Naive thymus-derived CD8-positive, alpha-beta T cell (primary cell): ENCODE results near the gene RNF224. TPM values are rescaled to one million over a fixed set of nuclear protein-coding genes. Genes with fewer than 3 reads are reported as not detected.

Experiments
- ATAC-seq, 2 donors: fragments of 150-1000 bp; cut with Tn5 transposase in 1 of 2; sonication (Bioruptor Pico), chemical (Tn5 transposase) in 1 of 2; 1 replicate in 1 of 2; 2 replicates in 1 of 2; pipeline ENCODE4 v1.10.0; 2021; ENCODE audit warnings: mild to moderate bottlenecking in 2 of 2, moderate library complexity in 2 of 2
- POLR2A ChIA-PET: fragments of 350-600 bp; sonication (Branson Sonifier 250); formaldehyde crosslinking; loops from one replicate; lab custom pipeline; 2021; ENCODE audit warnings: antibody characterized with exemption; lab: Charles Lee
- DNase-seq, 10 donors: peaks; one replicate each; pipeline versions ENCODE4 v3.0.0 to v3.0.0-alpha.2; 2020 to 2022
- H3K27ac Mint-ChIP-seq, 10 donors: one replicate each; pipeline ENCODE4 v1.8.0; 2020 to 2022; ENCODE audit warnings: mild to moderate bottlenecking in 10 of 10, mixed read lengths in 10 of 10, moderate library complexity in 4 of 10, inconsistent platforms in 1 of 10
- H3K27me3 Mint-ChIP-seq, 5 donors: one replicate each; pipeline ENCODE4 v1.8.0; 2021 to 2022; ENCODE audit warnings: mixed read lengths in 5 of 5
- H3K36me3 Mint-ChIP-seq, 3 donors: one replicate each; pipeline ENCODE4 v1.8.0; 2020 to 2022; ENCODE audit warnings: mixed read lengths in 3 of 3, mild to moderate bottlenecking in 2 of 3, inconsistent platforms in 1 of 3
- H3K4me1 Mint-ChIP-seq, 4 donors: one replicate each; pipeline ENCODE4 v1.8.0; 2021 to 2022; ENCODE audit warnings: mixed read lengths in 4 of 4
- H3K4me3 Mint-ChIP-seq, 10 donors: one replicate each; pipeline ENCODE4 v1.8.0; 2020 to 2022; ENCODE audit warnings: mild to moderate bottlenecking in 10 of 10, mixed read lengths in 10 of 10, moderate library complexity in 6 of 10, inconsistent platforms in 1 of 10
- H3K9me3 Mint-ChIP-seq, 9 donors: one replicate each; pipeline ENCODE4 v1.8.0; 2020 to 2022; ENCODE audit warnings: mixed read lengths in 9 of 9, mild to moderate bottlenecking in 3 of 9, inconsistent platforms in 1 of 9, moderate library complexity in 1 of 9
- polyA plus RNA-seq, 3 donors: library from polyadenylated mRNA; unstranded; fragments of 300-500 nt; fragmentation: Illumina TruSeq; gene quantifications; one replicate each; pipeline ENCODE4 v1.2.3, GENCODE V29; 2021
- total RNA-seq, 8 experiments: library from RNA in 2 of 8; stranded (reverse) in 2 of 8; gene quantifications; one replicate each; pipeline ENCODE4 v1.2.3 and lab custom pipeline; 2021 to 2026

The RNF224 gene
- total and polyA plus RNA-seq, 5 experiments from 2014 or later = 0.21 TPM; not detected in 4

- H3K9me3 Mint-ChIP-seq = no peaks in the 10 kb centered on the region
- peaks cover 0 to 10% (median 6%) of the 10 kb centered on the region in 3 donors for H3K36me3 Mint-ChIP-seq
- H3K4me1 Mint-ChIP-seq = peaks cover 2 to 23% (median 18%) of the 10 kb centered on the region in 4 donors
- DNase-seq (no peak), ATAC-seq (no peak)
- POLR2A ChIA-PET = interaction anchor here (0.6 to 8.9 kb wide), 3 partner anchors 11 to 848 kb away, joined by 4 to 139 read pairs (median 5); partner anchors contain the start of gene NELFB
- peaks cover 0 to 3% (median 0%) of the 10 kb centered on the region in 5 donors for H3K27me3 Mint-ChIP-seq
- peak overlapping the region in 1 of 10 donors; percentile 58 for H3K4me3 Mint-ChIP-seq
- H3K27ac Mint-ChIP-seq = no peak overlapping the region
Observed at GRCh38 chr9:137244486-137245449, 17.5 kb downstream of the RNF224 start.

- Mint-ChIP-seq H3K27ac (no peak overlapping the region), H3K4me1 (peaks cover 2 to 21% (median 16%) of the 10 kb centered on the region in 4 donors), H3K4me3 (peak overlapping the region in 1 of 10 donors; percentile 58), H3K9me3 (no peaks in the 10 kb centered on the region), H3K27me3 (peaks cover 0 to 3% (median 0%) of the 10 kb centered on the region in 5 donors), H3K36me3 (peaks cover 0 to 10% (median 6%) of the 10 kb centered on the region in 3 donors)
- POLR2A ChIA-PET = interaction anchor here (8.9 kb wide), 1 partner anchor 10 kb away, joined by 139 read pairs; the partner anchor contains the start of gene NELFB
- no peak for ATAC-seq
- no peak for DNase-seq
Observed at GRCh38 chr9:137245450-137246421, 18.4 kb downstream of the RNF224 start.

GRCh38 chr9:137247135-137247915 lies 20.0 kb downstream of the RNF224 start:
- ATAC-seq (no peak), DNase-seq (no peak)
- Mint-ChIP-seq H3K27ac (no peak overlapping the region), H3K36me3 (peaks cover 0 to 10% (median 6%) of the 10 kb centered on the region in 3 donors), H3K9me3 (no peaks in the 10 kb centered on the region), H3K4me1 (peaks cover 0 to 14% (median 11%) of the 10 kb centered on the region in 4 donors), H3K27me3 (no peaks in the 10 kb centered on the region), H3K4me3 (no peak overlapping the region)
- POLR2A ChIA-PET = no interaction called here

GRCh38 chr9:137247916-137248175 lies 20.5 kb downstream of the RNF224 start:
- POLR2A ChIA-PET = interaction anchor here (0.7 kb wide), 1 partner anchor 36 kb away, joined by 4 read pairs; no protein-coding TSS in a partner anchor
- Mint-ChIP-seq H3K27me3 (no peaks in the 10 kb centered on the region), H3K27ac (no peak overlapping the region), H3K9me3 (no peaks in the 10 kb centered on the region), H3K4me1 (peaks cover 0 to 9% (median 6%) of the 10 kb centered on the region in 4 donors), H3K4me3 (no peak overlapping the region), H3K36me3 (peaks cover 0 to 5% (median under 1%) of the 10 kb centered on the region in 3 donors)
- DNase-seq = no peak
- no peak for ATAC-seq

GRCh38 chr9:137250329-137251193 lies 23.3 kb downstream of the RNF224 start:
- no peak for ATAC-seq
- DNase-seq = no peak
- Mint-ChIP-seq H3K9me3 (no peaks in the 10 kb centered on the region), H3K36me3 (no peaks in the 10 kb centered on the region), H3K27ac (no peak overlapping the region), H3K4me1 (peaks cover 4 to 6% (median 5%) of the 10 kb centered on the region in 4 donors), H3K4me3 (no peak overlapping the region), H3K27me3 (no peaks in the 10 kb centered on the region)
- POLR2A ChIA-PET = interaction anchor here (1.5 kb wide), 1 partner anchor 10 kb away, joined by 7 read pairs; the partner anchor contains the start of gene TUBB4B

GRCh38 chr9:137251194-137251461 lies 23.8 kb downstream of the RNF224 start, which contains the start of gene STPG3:
TSS of gene STPG3 (plus strand) at chr9:137251286. CDS start at chr9:137251287, 1 bp downstream.
- peak within 1 kb of the TSS in 1 of 10 donors; percentile 40 for H3K27ac Mint-ChIP-seq
- no peaks in the 10 kb centered on the region for H3K27me3 Mint-ChIP-seq

GRCh38 chr9:137251490-137252268 lies 24.4 kb downstream of the RNF224 start:
- H3K4me1 Mint-ChIP-seq = peaks cover 4 to 15% (median 10%) of the 10 kb centered on the region in 4 donors
- POLR2A ChIA-PET = interaction anchor here (0.6 to 8.2 kb wide), 3 partner anchors 10 to 193 kb away, joined by 3 to 139 read pairs (median 7); partner anchors contain the start of gene TUBB4B
- DNase-seq = no peak
- ATAC-seq = no peak
- H3K4me3 Mint-ChIP-seq = no peak overlapping the region
- no peaks in the 10 kb centered on the region for H3K9me3 Mint-ChIP-seq
- H3K36me3 Mint-ChIP-seq = peaks cover 0 to 3% (median 0%) of the 10 kb centered on the region in 3 donors
- peak overlapping the region in 1 of 10 donors; percentile 40 for H3K27ac Mint-ChIP-seq
- no peaks in the 10 kb centered on the region for H3K27me3 Mint-ChIP-seq

More at GRCh38 chr9:137251194-137251461, 23.8 kb downstream of the RNF224 start, which contains the start of gene STPG3:
- DNase-seq (no peak), ATAC-seq (no peak)
- Mint-ChIP-seq H3K9me3 (no peaks in the 10 kb centered on the region), H3K36me3 (no peaks in the 10 kb centered on the region), H3K4me3 (no peak within 1 kb of the TSS), H3K4me1 (peaks cover 4 to 9% (median 7%) of the 10 kb centered on the region in 4 donors)
- POLR2A ChIA-PET = interaction anchor here (1.5 kb wide), 1 partner anchor 11 kb away, joined by 7 read pairs; the partner anchor contains the start of gene TUBB4B

- ATAC-seq (no peak), DNase-seq (no peak)
- POLR2A ChIA-PET = interaction anchor here (0.6 to 8.2 kb wide), 2 partner anchors 11 to 121 kb away, joined by 4 to 139 read pairs; partner anchors contain the start of gene TUBB4B
- Mint-ChIP-seq H3K4me3 (no peak overlapping the region), H3K27ac (no peak overlapping the region), H3K4me1 (peaks cover 4 to 20% (median 12%) of the 10 kb centered on the region in 4 donors), H3K27me3 (no peaks in the 10 kb centered on the region), H3K36me3 (peaks cover 0 to 3% (median 0%) of the 10 kb centered on the region in 3 donors), H3K9me3 (no peaks in the 10 kb centered on the region)
Observed at GRCh38 chr9:137252555-137253506, 25.5 kb downstream of the RNF224 start.
